ENCODE measurements around the gene TMEM132D.

DNA sequence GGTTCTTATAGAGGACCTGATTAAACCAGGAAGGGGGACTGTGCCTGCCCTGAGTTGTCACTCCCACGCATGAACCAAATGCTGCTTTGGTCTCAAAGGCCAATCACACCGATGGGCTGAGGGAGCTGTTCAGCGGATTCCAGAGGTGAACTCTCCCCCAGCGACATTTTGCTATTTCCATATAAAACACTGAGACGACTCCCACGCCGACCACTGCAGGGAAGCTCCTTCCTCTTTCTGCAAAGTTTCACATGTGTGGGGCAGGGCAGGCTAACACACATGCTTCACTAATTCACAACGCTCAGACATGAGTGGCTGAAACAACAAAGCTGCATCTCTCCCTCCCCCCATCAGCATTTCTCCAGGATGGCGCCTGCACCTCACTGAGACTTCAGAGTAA lies 37.8 kb upstream of the TMEM132D start:
- TF ChIP-seq POLR2AphosphoS5 (IDR thresholded peaks at IDR 0.05; ENCODE audit: low read depth, low read length) (no peak), POLR2A (IDR thresholded peaks at IDR 0.05; ENCODE audit: low read depth, low read length) (no peak), TAF1 (IDR thresholded peaks at IDR 0.05; ENCODE audit: borderline replicate concordance, low read depth, low read length) (no peak)

All from GM12892 (cell line).